Testis (tissue), 3 donors: ENCODE measurements around the gene C3orf22. TPM values are rescaled to one million over a fixed set of nuclear protein-coding genes. Genes with fewer than 3 reads are reported as not detected.

ENCODE experiments used
- DNase-seq: peaks from one replicate; pipeline ENCODE4 v3.0.0-alpha.2; 2019
- H3K27ac ChIP-seq, 2 donors: fragments of 200-600 bp; sonication (generic); one replicate each; pipeline ENCODE4 v1.5.1; 2019
- H3K27me3 ChIP-seq: fragments of 200-600 bp; sonication (generic); one replicate; pipeline ENCODE4 v1.5.1; 2019
- H3K36me3 ChIP-seq: fragments of 200-600 bp; sonication (generic); one replicate; pipeline ENCODE4 v1.5.1; 2017; ENCODE audit warnings: low read depth; ENCODE audit errors: missing control alignments
- H3K4me1 ChIP-seq: fragments of 200-600 bp; sonication (generic); one replicate; pipeline ENCODE4 v1.5.1; 2019
- H3K4me3 ChIP-seq, 2 donors: fragments of 200-600 bp; sonication (generic); one replicate each; pipeline ENCODE4 v1.5.1; 2017 to 2019
- H3K9me3 ChIP-seq: fragments of 200-600 bp; sonication (generic); one replicate; pipeline ENCODE4 v1.5.1; 2017
- POLR2A ChIP-seq: fragments of 450-650 bp; IDR thresholded peaks from one replicate; pipeline ENCODE4 v1.6.1; 2017; ENCODE audit warnings: antibody characterized with exemption, mild to moderate bottlenecking, moderate library complexity
- WGBS, 2 donors: methylation state at CpG; one replicate each; pipeline ENCODE4 v1.1.5; 2018; 5-methylcytosine and 5-hydroxymethylcytosine counted together
- intact Hi-C: fragments of 100-400 bp; cut with DNase I; formaldehyde crosslinking; loops from one replicate; pipeline ENCODE4 v1.15.1; 2023; ENCODE audit warnings: low total_unique reads
- polyA plus RNA-seq: library from polyadenylated mRNA; stranded (reverse); fragments of 350-450 nt; fragmentation: Illumina TruSeq; extraction: RNeasy Lipid Tissue Mini Kit (QIAGEN cat#74804); gene quantifications from one replicate; pipeline ENCODE4 v1.2.3, GENCODE V29; 2014; ENCODE audit warnings: low read depth, low replicate concordance; ENCODE audit not compliant: insufficient read depth
- total RNA-seq, 2 donors: library from RNA; depleted of rRNA; stranded (reverse); fragments of >200 nt; gene quantifications; one replicate each; pipeline ENCODE4 v1.2.3, GENCODE V29; 2016
- TF ChIP-seq, protein P1 (sequence below), 3 experiments: fragments of 450-650 bp in 2 of 3; fragments of 200-600 bp in 1 of 3; sonication (generic) in 1 of 3; IDR thresholded peaks; one replicate each; pipeline ENCODE4 v1.5.1; 2016 to 2019; ENCODE audit warnings: antibody characterized with exemption in 3 of 3, mild to moderate bottlenecking in 2 of 3, moderate library complexity in 1 of 3

The C3orf22 gene
- total and polyA plus RNA-seq, 3 donors from 2014 or later: 33.0 to 61.4 (median 42.2) TPM

- intact Hi-C loops: no loop called here
- TF ChIP-seq, protein P1, sequence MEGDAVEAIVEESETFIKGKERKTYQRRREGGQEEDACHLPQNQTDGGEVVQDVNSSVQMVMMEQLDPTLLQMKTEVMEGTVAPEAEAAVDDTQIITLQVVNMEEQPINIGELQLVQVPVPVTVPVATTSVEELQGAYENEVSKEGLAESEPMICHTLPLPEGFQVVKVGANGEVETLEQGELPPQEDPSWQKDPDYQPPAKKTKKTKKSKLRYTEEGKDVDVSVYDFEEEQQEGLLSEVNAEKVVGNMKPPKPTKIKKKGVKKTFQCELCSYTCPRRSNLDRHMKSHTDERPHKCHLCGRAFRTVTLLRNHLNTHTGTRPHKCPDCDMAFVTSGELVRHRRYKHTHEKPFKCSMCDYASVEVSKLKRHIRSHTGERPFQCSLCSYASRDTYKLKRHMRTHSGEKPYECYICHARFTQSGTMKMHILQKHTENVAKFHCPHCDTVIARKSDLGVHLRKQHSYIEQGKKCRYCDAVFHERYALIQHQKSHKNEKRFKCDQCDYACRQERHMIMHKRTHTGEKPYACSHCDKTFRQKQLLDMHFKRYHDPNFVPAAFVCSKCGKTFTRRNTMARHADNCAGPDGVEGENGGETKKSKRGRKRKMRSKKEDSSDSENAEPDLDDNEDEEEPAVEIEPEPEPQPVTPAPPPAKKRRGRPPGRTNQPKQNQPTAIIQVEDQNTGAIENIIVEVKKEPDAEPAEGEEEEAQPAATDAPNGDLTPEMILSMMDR (IDR thresholded peaks at IDR 0.05): no peak
- TF ChIP-seq POLR2A: no peak
- WGBS, 2 donors: 75 to 86% methylated on average over 4 to 7 of the region's 7 CpGs
- no peak overlapping the region for H3K27ac ChIP-seq
- no peaks in the 10 kb centered on the region for H3K9me3 ChIP-seq
- no peaks in the 10 kb centered on the region for H3K27me3 ChIP-seq
- H3K4me3 ChIP-seq: no peak overlapping the region
- no peaks in the 10 kb centered on the region for H3K4me1 ChIP-seq
- peak; percentile 13 for DNase-seq
- no peaks in the 10 kb centered on the region for H3K36me3 ChIP-seq
Measured at GRCh38 chr3:126544596-126545281, 14.0 kb downstream of the C3orf22 start.

DNA sequence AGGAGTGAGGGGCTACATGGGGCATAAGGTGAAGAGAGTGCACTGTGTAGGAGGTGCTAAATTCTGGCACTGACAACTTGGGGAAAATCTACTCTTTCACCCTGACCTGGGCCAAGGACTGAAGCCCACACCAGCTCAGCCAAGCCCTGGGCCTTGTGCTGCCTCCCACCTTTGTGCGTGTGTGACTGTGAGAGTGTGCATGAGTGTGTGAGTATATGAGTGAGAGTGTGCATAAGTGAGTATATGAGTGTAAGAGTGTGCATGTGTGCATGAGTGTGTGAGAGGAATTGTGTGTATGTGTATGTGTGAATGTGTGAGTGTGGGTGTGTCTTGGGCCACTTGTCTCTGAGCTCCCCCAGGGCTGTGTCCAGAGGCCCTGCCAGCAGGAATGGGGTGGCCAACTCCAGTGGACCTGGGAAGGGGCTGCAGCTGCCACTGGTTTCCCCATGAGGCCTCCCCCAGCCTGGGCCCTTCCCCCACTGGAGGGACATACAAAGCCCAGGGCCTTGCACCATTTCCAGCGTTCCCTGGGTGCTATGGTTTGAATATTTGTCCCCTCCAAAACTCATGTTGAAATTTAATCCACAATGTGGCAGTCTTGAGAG is 15.2 kb downstream of the C3orf22 start:
- WGBS, 2 donors: 88 to 100% methylated on average over 1 to 2 of the region's 2 CpGs
- no peaks in the 10 kb centered on the region for H3K36me3 ChIP-seq
- intact Hi-C loops: no loop called here
- H3K27ac ChIP-seq: no peak overlapping the region
- no peaks in the 10 kb centered on the region for H3K27me3 ChIP-seq
- no peak overlapping the region for H3K4me3 ChIP-seq
- TF ChIP-seq, protein P1 (IDR thresholded peaks at IDR 0.05): no peak
- TF ChIP-seq POLR2A: no peak
- H3K4me1 ChIP-seq: no peaks in the 10 kb centered on the region
- no peaks in the 10 kb centered on the region for H3K9me3 ChIP-seq
- peak; percentile 7 for DNase-seq

- no peaks in the 10 kb centered on the region for H3K9me3 ChIP-seq
Measured at GRCh38 chr3:126542340-126543241, 16.1 kb downstream of the C3orf22 start.

GRCh38 chr3:126541628-126542339 is 16.9 kb downstream of the C3orf22 start:
- no peaks in the 10 kb centered on the region for H3K9me3 ChIP-seq
- no peaks in the 10 kb centered on the region for H3K4me1 ChIP-seq
- no peaks in the 10 kb centered on the region for H3K36me3 ChIP-seq
- TF ChIP-seq, protein P1 (IDR thresholded peaks at IDR 0.05): no peak
- TF ChIP-seq POLR2A: no peak
- H3K27ac ChIP-seq: no peak overlapping the region
- peak; percentile 51 for DNase-seq
- H3K4me3 ChIP-seq: peak overlapping the region; percentile 34 to 43
- no peaks in the 10 kb centered on the region for H3K27me3 ChIP-seq
- WGBS, 2 donors: 44 to 61% methylated on average over 10 to 91 of the region's 101 CpGs
- intact Hi-C loops: no loop called here

More at GRCh38 chr3:126542340-126543241, 16.1 kb downstream of the C3orf22 start:
- DNase-seq: peak; percentile 13
- WGBS, 2 donors: 57% methylated on average over 27 to 56 of the region's 57 CpGs
- H3K27ac ChIP-seq: no peak overlapping the region
- intact Hi-C loops: no loop called here
- H3K4me1 ChIP-seq: no peaks in the 10 kb centered on the region
- no peak for TF ChIP-seq POLR2A
- TF ChIP-seq, protein P1 (IDR thresholded peaks at IDR 0.05): no peak
- no peaks in the 10 kb centered on the region for H3K36me3 ChIP-seq
- H3K4me3 ChIP-seq: peak overlapping the region; percentile 34 to 43
- H3K27me3 ChIP-seq: no peaks in the 10 kb centered on the region
